Activated CD4-positive, alpha-beta T cell treated with anti-CD3 and anti-CD28 coated beads for 24 hours (primary cell): Measurements from ENCODE around the gene BCAP29.
"Not testable (repeated sequence)": the region's sequence is repeated elsewhere in the genome, so short reads cannot be mapped to it uniquely, and the experiment has no call there.

Experiments used
- DNase-seq, 2 donors: peaks; one replicate each; pipeline ENCODE4 v3.0.0-alpha.2; 2020; ENCODE audit warnings: low read depth in 2 of 2

The BCAP29 gene

GRCh38 chr7:107622894-107623293 lies 42.8 kb downstream of the BCAP29 start:
- DNase-seq, result no peak

GRCh38 chr7:107627002-107627401 lies 47.0 kb downstream of the BCAP29 start:
- DNase-seq, result no peak

- DNase-seq, result no peak
Measured at GRCh38 chr7:107628461-107629064, 48.5 kb downstream of the BCAP29 start.

- no peak for DNase-seq
Measured at GRCh38 chr7:107630342-107630741, 50.3 kb downstream of the BCAP29 start.

- no peak for DNase-seq
Measured at GRCh38 chr7:107631588-107632491, 51.8 kb downstream of the BCAP29 start.

GRCh38 chr7:107632492-107632865 lies 52.4 kb downstream of the BCAP29 start:
- DNase-seq, result no peak

GRCh38 chr7:107638594-107638993 lies 58.5 kb downstream of the BCAP29 start:
- DNase-seq, result no peak

- DNase-seq, result not testable (repeated sequence)
Measured at GRCh38 chr7:107639070-107639469, 59.0 kb downstream of the BCAP29 start.

GRCh38 chr7:107641676-107642075 lies 61.6 kb downstream of the BCAP29 start:
- DNase-seq, result no peak

- DNase-seq, result no peak
Measured at GRCh38 chr7:107642501-107642900, 62.5 kb downstream of the BCAP29 start.

GRCh38 chr7:107643407-107643806 lies 63.4 kb downstream of the BCAP29 start:
- no peak for DNase-seq

GRCh38 chr7:107643938-107644308 lies 63.9 kb downstream of the BCAP29 start:
- DNase-seq, result no peak

GRCh38 chr7:107644309-107644974 lies 64.4 kb downstream of the BCAP29 start:
- no peak for DNase-seq

- DNase-seq, result no peak
Measured at GRCh38 chr7:107652642-107653041, 72.6 kb downstream of the BCAP29 start.

GRCh38 chr7:107658467-107658866 lies 78.4 kb downstream of the BCAP29 start:
- DNase-seq, result no peak

GRCh38 chr7:107659666-107660065 lies 79.6 kb downstream of the BCAP29 start:
- DNase-seq, result peak; percentile 15 to 43

GRCh38 chr7:107660381-107661080 lies 80.5 kb downstream of the BCAP29 start, which contains the start of gene SLC26A4:
Gene SLC26A4 (plus strand): TSS chr7:107660828. CDS start chr7:107661642, 814 bp downstream.
- DNase-seq, result peak in 1 of 2 donors; percentile 23

- peak in 1 of 2 donors; percentile 37 for DNase-seq
Measured at GRCh38 chr7:107661081-107661864, 81.2 kb downstream of the BCAP29 start.

- DNase-seq, result no peak
Measured at GRCh38 chr7:107661865-107662379, 81.9 kb downstream of the BCAP29 start.

GRCh38 chr7:107663196-107663595 lies 83.2 kb downstream of the BCAP29 start:
- DNase-seq, result no peak

- DNase-seq, result no peak
Measured at GRCh38 chr7:107666790-107667189, 86.7 kb downstream of the BCAP29 start.
